Panc1 (cell line): ENCODE data around the gene WWTR1. TPM values are rescaled to one million over a fixed set of nuclear protein-coding genes. Genes with fewer than 3 reads are reported as not detected.
A peak's percentile ranks its signal among the peaks of the same experiment; 100 is the strongest.

Experiments used
- ATAC-seq: fragments of 200-7000 bp; cut with Tn5 transposase; 2 replicates; pipeline ENCODE4 v1.9.1; 2020; ENCODE audit warnings: mild to moderate bottlenecking, moderate library complexity
- BruUV-seq: library from RNA; stranded (reverse); fragments of 400-500 nt; replicated peaks from 2 replicates; lab custom pipeline; 2021; lab: Mats Ljungman, UMichigan
- CTCF ChIA-PET: fragments of 300-600 bp; sonication (Branson Sonifier 250); formaldehyde crosslinking; loops from one replicate; lab custom pipeline; 2022; ENCODE audit warnings: antibody characterized with exemption; lab: Charles Lee
- POLR2A ChIA-PET: fragments of 300-600 bp; sonication (Branson Sonifier 250); formaldehyde crosslinking; loops from one replicate; lab custom pipeline; 2022; ENCODE audit warnings: antibody characterized with exemption; lab: Charles Lee
- DNase-seq: peaks from one replicate; pipeline ENCODE4 v3.0.0-alpha.2; 2010; ENCODE audit warnings: low read depth, low spot score
- H3K27ac ChIP-seq: 2 replicates; pipeline ENCODE4 v1.5.1; 2011; ENCODE audit warnings: mild to moderate bottlenecking, low read length, inconsistent platforms
- H3K27me3 ChIP-seq: fragments of 200-500 bp; sonication (Bioruptor generic); 2 replicates; pipeline ENCODE4 v1.6.0; 2014; ENCODE audit warnings: low read length, inconsistent platforms; ENCODE audit not compliant: control insufficient read depth, insufficient read depth
- H3K36me3 ChIP-seq: fragments of 200-500 bp; sonication (Bioruptor generic); 2 replicates; pipeline ENCODE4 v1.5.1; 2014; ENCODE audit warnings: inconsistent platforms, mild to moderate bottlenecking, low read length, moderate library complexity; ENCODE audit not compliant: control insufficient read depth, insufficient read depth
- H3K4me1 ChIP-seq: 2 replicates; pipeline ENCODE4 v1.5.1; 2011; ENCODE audit warnings: inconsistent platforms, mild to moderate bottlenecking, low read length, moderate library complexity; ENCODE audit not compliant: control insufficient read depth, insufficient read depth
- H3K4me3 ChIP-seq, 2 experiments: 2 replicates each; pipeline ENCODE4 v1.5.1; 2011 to 2012; ENCODE audit warnings: low read depth in 2 of 2, low read length in 2 of 2, mild to moderate bottlenecking in 2 of 2, inconsistent platforms in 1 of 2, moderate library complexity in 1 of 2
- H3K9me3 ChIP-seq: fragments of 200-500 bp; sonication (Bioruptor generic); 2 replicates; pipeline ENCODE4 v1.5.1; 2014; ENCODE audit warnings: low read depth, mild to moderate bottlenecking, inconsistent platforms, low read length, moderate library complexity; ENCODE audit not compliant: control insufficient read depth, insufficient read depth
- POLR2AphosphoS5 ChIP-seq: IDR thresholded peaks from 2 replicates; pipeline ENCODE4 v1.6.1; 2012; ENCODE audit warnings: mild to moderate bottlenecking, low read depth, low read length, moderate library complexity
- SIN3A ChIP-seq: IDR thresholded peaks from 2 replicates; pipeline ENCODE4 v1.6.1; 2012; ENCODE audit warnings: low read depth, mild to moderate bottlenecking, low read length, moderate library complexity, borderline replicate concordance; ENCODE audit not compliant: insufficient read depth
- TCF7L2 ChIP-seq: IDR thresholded peaks from 2 replicates; pipeline ENCODE4 v1.6.1; 2011; ENCODE audit warnings: mild to moderate bottlenecking, low read depth, low read length, inconsistent platforms
- in situ Hi-C: cut with HindIII; loops from 2 replicates; pipeline ENCODE4 v1.10.0; 2016; ENCODE audit warnings: low sequenced_read_pairs, low pct_unique_long_range_greater_than_20kb
- intact Hi-C: fragments of 100-400 bp; cut with micrococcal nuclease; formaldehyde crosslinking; loops from one replicate; pipeline ENCODE4 v1.10.0; 2022; ENCODE audit not compliant: unreplicated experiment
- total RNA-seq: library from RNA; stranded (reverse); gene quantifications from one replicate; pipeline ENCODE4 v1.2.1, GENCODE V29; 2021; ENCODE audit not compliant: unreplicated experiment
- TF ChIP-seq, protein P1 (sequence below): fragments of 450-650 bp; IDR thresholded peaks from 2 replicates; pipeline ENCODE4 v1.5.1; 2017; ENCODE audit warnings: mild to moderate bottlenecking
- TF ChIP-seq, protein P2 (sequence below), 2 experiments: IDR thresholded peaks; 2 replicates each; pipeline ENCODE4 v1.6.1; 2011 to 2012; ENCODE audit warnings: low read depth in 2 of 2, control low read depth in 1 of 2, low read length in 1 of 2, mild to moderate bottlenecking in 1 of 2, moderate library complexity in 1 of 2; ENCODE audit not compliant: insufficient read depth in 1 of 2

Gene WWTR1
- total RNA-seq, 1 experiment from 2014 or later = 298 TPM

DNA sequence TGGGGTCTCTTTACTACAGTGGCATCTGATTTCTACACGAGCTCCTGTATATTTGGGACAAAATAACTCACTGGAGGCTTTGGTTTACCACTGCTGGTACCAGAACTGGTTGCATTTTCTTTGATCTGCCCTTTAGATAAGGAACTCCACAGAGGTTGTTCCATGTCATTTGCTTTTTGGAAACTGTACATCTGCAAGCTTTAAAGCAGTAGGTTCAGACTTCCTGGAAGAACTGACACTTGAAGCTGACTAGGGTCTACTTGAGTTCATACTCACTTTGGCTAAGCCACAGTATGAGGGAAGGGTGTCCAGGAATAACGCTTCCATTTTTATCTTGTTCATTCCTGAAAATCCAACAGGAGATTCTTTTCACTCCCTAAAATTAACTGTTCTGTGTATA is 86.4 kb downstream of the WWTR1 start (continued):
- no peak for TF ChIP-seq POLR2AphosphoS5

DNA sequence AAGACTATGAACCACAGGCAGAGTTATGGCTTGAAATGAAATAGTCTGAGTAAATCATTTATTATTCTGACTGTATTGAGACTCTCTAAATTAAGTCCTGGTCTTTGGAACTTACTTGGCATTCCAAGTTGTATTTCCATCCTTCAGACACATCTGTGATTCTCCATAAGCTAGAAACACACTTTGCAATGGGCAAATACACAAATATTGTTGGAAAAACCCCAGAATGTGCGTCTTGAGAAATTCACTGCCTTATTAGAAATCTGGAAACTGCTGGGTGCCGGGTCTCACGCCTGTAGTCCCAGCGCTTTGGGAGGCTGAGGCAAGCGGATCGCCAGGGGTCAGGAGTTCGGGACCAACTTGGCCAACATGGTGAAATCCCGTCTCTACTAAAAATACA is 87.8 kb downstream of the WWTR1 start:
- H3K27ac ChIP-seq = peak overlapping the region; percentile 100
- POLR2A ChIA-PET = interaction anchor here (0.7 to 2.0 kb wide), 2 partner anchors 10 kb away, joined by 3 to 5 read pairs; no protein-coding TSS in a partner anchor
- BruUV-seq = no TSS peak
- intact Hi-C loops = loop anchor here (5.0 kb wide), 1 partner anchor 87 kb away; the partner anchor contains the start of gene WWTR1
- H3K4me3 ChIP-seq = no peak overlapping the region
- in situ Hi-C loops = no loop called here
- peaks cover 96% of the 10 kb centered on the region for H3K4me1 ChIP-seq
- CTCF ChIA-PET = interaction anchor here (0.7 kb wide), 1 partner anchor 39 kb away, joined by 3 read pairs; no protein-coding TSS in a partner anchor
- TF ChIP-seq SIN3A (no peak), TCF7L2 (no peak), POLR2AphosphoS5 (no peak)
- TF ChIP-seq, protein P1, sequence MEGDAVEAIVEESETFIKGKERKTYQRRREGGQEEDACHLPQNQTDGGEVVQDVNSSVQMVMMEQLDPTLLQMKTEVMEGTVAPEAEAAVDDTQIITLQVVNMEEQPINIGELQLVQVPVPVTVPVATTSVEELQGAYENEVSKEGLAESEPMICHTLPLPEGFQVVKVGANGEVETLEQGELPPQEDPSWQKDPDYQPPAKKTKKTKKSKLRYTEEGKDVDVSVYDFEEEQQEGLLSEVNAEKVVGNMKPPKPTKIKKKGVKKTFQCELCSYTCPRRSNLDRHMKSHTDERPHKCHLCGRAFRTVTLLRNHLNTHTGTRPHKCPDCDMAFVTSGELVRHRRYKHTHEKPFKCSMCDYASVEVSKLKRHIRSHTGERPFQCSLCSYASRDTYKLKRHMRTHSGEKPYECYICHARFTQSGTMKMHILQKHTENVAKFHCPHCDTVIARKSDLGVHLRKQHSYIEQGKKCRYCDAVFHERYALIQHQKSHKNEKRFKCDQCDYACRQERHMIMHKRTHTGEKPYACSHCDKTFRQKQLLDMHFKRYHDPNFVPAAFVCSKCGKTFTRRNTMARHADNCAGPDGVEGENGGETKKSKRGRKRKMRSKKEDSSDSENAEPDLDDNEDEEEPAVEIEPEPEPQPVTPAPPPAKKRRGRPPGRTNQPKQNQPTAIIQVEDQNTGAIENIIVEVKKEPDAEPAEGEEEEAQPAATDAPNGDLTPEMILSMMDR = no peak
- TF ChIP-seq, protein P2, sequence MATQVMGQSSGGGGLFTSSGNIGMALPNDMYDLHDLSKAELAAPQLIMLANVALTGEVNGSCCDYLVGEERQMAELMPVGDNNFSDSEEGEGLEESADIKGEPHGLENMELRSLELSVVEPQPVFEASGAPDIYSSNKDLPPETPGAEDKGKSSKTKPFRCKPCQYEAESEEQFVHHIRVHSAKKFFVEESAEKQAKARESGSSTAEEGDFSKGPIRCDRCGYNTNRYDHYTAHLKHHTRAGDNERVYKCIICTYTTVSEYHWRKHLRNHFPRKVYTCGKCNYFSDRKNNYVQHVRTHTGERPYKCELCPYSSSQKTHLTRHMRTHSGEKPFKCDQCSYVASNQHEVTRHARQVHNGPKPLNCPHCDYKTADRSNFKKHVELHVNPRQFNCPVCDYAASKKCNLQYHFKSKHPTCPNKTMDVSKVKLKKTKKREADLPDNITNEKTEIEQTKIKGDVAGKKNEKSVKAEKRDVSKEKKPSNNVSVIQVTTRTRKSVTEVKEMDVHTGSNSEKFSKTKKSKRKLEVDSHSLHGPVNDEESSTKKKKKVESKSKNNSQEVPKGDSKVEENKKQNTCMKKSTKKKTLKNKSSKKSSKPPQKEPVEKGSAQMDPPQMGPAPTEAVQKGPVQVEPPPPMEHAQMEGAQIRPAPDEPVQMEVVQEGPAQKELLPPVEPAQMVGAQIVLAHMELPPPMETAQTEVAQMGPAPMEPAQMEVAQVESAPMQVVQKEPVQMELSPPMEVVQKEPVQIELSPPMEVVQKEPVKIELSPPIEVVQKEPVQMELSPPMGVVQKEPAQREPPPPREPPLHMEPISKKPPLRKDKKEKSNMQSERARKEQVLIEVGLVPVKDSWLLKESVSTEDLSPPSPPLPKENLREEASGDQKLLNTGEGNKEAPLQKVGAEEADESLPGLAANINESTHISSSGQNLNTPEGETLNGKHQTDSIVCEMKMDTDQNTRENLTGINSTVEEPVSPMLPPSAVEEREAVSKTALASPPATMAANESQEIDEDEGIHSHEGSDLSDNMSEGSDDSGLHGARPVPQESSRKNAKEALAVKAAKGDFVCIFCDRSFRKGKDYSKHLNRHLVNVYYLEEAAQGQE (IDR thresholded peaks at IDR 0.05; ENCODE audit: insufficient read depth in 1 of 2, low read depth in 2 of 2, low read length in 1 of 2) = no peak
- no peak for ATAC-seq
- no peaks in the 10 kb centered on the region for H3K27me3 ChIP-seq
- no peaks in the 10 kb centered on the region for H3K9me3 ChIP-seq
- H3K36me3 ChIP-seq = peaks cover 27% of the 10 kb centered on the region
- DNase-seq = no peak

DNA sequence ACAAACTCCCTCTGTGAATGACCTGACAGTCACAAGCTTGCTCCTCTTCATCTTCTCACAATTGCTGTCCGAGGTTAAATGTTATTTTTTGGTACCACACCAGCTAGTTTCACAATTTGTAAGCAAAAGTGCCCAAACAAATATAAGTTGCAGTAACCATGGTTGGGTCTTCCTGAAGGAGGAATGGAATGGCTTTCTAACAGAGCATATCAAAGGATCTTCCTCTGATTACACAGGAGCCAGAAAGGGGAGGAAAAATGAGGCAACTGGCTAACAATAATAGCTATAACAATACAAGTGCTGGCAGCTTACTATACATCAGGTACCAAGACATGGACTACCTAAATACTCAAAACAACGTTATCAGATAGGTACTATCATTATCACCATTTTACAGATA is 90.4 kb downstream of the WWTR1 start:
- no peaks in the 10 kb centered on the region for H3K9me3 ChIP-seq
- TF ChIP-seq, protein P1 = no peak
- DNase-seq (no peak), ATAC-seq (no peak)
- H3K36me3 ChIP-seq = peaks cover 25% of the 10 kb centered on the region
- ChIA-PET POLR2A (interaction anchor here (0.7 to 2.2 kb wide), 2 partner anchors 11 to 38 kb away, joined by 4 to 7 read pairs; no protein-coding TSS in a partner anchor), CTCF (interaction anchor here (0.6 to 0.7 kb wide), 2 partner anchors 356 to 1045 kb away, joined by 6 read pairs; no protein-coding TSS in a partner anchor)
- TSS peak; percentile 8 for BruUV-seq
- peaks cover 96% of the 10 kb centered on the region for H3K4me1 ChIP-seq
- in situ Hi-C loops = no loop called here
- H3K4me3 ChIP-seq = no peak overlapping the region
- no peaks in the 10 kb centered on the region for H3K27me3 ChIP-seq
- intact Hi-C loops = no loop called here
- peak overlapping the region; percentile 100 for H3K27ac ChIP-seq
